Glomerular visceral epithelial cell (primary cell): Measurements from ENCODE around the gene ASAP2.

Source experiments
- DNase-seq: peaks from one replicate; pipeline ENCODE4 v3.0.0-alpha.2; 2016; ENCODE audit errors: extremely low spot score

Gene ASAP2

GRCh38 chr2:9275399-9275798 lies 68.8 kb downstream of the ASAP2 start:
- no peak for DNase-seq

DNA sequence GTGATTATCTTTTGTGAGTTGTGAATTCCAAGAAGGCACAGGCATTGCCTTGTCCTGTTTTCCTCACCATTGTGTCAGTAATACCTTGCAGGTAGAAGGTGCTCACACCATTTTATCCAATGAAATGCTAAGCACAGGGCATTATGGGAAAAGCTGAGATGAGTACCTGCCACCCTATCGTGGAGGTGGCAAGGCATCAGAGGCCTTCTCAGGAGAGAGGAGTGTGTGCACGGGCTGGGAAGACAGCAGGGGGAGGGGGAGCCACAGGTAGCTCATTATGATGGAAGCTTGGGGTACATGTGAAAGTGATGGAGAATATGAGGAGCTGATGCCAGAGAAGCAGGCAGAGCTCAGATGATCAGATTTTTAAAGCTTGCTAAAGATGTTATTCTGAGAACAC lies 69.5 kb downstream of the ASAP2 start:
- no peak for DNase-seq

DNA sequence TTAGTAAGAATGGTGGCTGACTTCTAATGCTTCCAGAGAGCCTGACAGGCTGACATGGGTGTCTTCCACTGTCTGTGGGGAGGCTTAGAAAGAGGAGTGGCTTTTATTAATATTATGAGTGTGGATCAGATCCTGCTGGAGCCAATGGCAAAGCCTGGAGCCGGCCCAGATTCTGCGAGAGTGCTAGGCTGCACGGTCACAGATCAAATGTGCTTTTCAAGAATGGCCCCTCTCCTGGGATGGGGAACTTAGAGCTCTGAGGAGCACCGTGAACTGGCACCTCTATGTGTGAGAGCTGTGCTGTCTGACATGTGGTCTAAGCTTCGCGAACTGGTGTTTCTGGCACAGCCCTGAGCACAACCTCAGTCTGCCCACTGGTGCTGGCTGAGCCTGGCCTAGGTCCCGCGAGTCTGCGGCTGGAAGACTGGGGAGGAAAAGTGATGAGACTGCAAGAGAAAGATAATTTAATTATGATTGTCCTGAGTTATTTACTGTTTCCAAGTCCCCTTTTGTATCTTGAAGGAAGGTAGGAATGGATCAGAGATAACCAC lies 70.4 kb downstream of the ASAP2 start:
- DNase-seq, result no peak

- DNase-seq, result no peak
Observed at GRCh38 chr2:9278439-9278838, 71.8 kb downstream of the ASAP2 start.

- DNase-seq, result no peak
Observed at GRCh38 chr2:9279426-9279825, 72.8 kb downstream of the ASAP2 start.

- DNase-seq, result no peak
Observed at GRCh38 chr2:9280224-9280623, 73.6 kb downstream of the ASAP2 start.

- no peak for DNase-seq
Observed at GRCh38 chr2:9281145-9281544, 74.5 kb downstream of the ASAP2 start.

GRCh38 chr2:9282128-9283112 lies 75.8 kb downstream of the ASAP2 start:
- no peak for DNase-seq

- DNase-seq, result no peak
Observed at GRCh38 chr2:9284521-9285297, 78.1 kb downstream of the ASAP2 start.

DNA sequence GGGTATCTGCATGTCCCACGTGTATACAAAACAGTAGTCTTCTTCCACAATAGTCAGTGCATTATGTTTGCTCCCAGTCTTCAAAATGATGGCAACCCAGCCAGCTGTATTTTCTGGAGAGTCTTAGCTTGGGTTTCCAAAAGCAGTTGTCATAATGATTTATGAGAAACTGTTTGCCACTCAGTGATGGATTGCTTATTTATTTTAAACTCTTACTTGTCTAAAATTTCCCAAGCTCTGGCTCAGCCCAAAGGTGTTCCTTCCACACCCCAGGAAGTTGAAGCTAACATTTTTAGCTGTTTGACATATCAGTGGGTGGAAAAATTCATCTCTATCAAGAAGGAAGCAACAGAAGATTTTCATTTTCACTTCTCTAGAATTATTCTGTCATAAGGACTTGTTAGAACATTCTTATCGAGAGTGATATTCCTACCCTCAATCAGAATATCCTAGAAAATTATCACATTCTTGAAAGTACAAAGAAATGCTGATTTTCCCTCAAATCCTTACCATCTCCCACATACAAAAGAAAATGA lies 78.8 kb downstream of the ASAP2 start:
- DNase-seq, result no peak

DNA sequence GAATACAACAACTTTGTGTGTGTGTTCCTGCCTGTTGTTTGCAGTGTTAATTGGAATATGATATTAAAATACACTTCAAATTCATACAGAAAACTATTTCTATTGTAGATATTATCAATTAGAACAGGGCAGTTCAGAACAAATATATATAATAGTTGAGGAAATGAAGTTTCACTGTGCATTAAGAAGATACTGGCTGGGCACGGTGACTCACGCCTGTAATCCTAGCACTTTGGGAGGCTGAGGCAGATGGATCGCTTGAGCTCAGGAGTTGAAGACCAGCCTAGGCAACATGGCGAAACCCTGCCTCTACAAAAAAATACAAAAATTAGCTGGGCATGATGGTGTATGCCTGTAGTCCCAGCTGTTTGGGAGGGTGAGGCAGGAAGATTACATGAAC lies 79.3 kb downstream of the ASAP2 start:
- DNase-seq, result no peak

GRCh38 chr2:9286554-9287399 lies 80.2 kb downstream of the ASAP2 start:
- DNase-seq, result peak; percentile 16

DNA sequence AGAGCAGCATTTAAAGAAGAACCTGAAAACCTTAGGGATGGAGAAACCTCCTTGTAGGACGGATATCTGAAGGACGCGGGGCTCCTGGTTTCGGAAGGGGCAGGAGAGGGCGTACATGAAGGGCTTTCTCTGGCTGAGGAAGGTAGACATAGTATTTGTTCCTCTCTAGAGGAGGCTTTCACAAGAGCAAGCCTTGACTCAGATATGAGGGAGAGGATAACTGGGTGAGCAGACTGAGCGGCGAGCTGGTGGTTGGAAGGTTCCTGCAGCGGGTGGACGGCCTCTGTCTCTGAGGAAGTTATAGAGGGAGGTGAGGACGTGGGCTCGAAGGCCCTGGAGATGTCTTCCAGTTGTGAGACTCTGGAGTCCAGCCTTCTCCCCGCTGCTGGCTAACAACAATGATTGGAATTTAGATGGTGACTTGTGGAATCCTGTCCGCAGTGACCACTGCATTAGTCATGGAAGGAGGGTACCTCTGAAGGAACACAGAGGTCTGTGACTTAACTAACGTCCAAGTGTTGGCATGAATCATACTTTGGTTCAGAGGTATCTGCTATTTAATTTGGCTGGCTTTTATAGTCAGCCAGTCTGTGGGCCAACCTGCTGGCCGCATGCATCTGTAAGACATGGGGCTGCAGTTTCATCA lies 80.9 kb downstream of the ASAP2 start:
- peak; percentile 98 for DNase-seq

DNA sequence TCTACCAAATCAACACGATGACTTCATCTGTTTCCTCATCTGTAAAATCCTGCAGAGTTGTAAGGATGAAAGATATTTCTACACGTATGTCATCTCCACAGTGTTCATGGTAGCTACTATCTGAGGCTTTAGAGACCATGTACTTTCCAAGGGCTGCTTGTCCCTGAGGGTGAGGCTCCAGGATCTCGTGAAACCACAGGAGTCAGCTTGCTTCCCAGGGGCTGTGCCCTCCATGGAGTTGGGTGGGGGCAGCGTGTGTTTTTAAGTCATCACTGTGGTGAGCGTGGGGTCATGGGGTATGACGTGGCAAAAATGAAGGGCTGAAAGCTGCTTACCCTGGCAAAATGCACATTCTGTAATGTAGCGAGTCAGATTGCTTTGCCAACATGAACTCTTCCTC lies 81.6 kb downstream of the ASAP2 start:
- DNase-seq, result peak; percentile 95

- DNase-seq, result peak; percentile 37
Observed at GRCh38 chr2:9288681-9289338, 82.2 kb downstream of the ASAP2 start.

DNA sequence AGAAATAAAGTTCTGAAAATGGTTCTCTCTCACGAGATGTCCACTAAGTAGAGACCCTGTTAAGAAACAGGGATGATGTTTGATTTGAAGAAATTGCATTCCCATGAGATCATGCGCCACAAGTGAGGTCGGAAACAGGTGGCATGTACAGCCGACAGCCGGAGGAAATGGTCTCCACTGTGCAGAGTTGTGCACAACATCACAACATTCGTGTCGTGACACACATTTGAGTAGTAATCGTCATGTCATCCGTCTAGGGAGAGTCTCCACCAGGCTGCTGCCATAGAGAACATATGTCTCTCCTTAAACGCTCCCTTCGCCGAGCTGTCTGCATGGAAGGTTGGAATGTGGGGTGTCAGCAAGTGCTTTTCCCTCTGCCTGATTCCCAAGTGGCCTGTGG lies 84.7 kb downstream of the ASAP2 start:
- DNase-seq, result peak; percentile 37

- DNase-seq, result no peak
Observed at GRCh38 chr2:9291866-9292265, 85.3 kb downstream of the ASAP2 start.

- DNase-seq, result no peak
Observed at GRCh38 chr2:9292426-9292825, 85.8 kb downstream of the ASAP2 start.

DNA sequence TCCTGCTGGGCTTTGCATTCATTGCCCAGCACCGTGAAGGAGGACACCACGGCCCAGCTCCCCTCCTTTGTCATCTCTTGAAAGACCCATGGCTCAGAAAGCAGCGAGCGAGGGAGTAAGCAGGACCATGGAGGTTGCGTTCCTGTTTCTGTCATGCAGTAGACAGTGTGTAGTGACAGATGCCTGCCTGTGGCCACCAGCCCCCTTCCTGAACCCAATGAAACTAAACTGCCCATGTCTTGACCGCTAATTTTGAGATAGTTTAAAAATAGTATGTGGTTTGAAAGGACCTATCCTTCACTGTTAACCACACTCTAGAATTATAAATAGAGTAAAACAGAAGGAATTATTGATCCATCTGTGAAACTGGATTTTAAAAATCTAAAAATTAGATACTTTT lies 88.2 kb downstream of the ASAP2 start:
- no peak for DNase-seq

DNA sequence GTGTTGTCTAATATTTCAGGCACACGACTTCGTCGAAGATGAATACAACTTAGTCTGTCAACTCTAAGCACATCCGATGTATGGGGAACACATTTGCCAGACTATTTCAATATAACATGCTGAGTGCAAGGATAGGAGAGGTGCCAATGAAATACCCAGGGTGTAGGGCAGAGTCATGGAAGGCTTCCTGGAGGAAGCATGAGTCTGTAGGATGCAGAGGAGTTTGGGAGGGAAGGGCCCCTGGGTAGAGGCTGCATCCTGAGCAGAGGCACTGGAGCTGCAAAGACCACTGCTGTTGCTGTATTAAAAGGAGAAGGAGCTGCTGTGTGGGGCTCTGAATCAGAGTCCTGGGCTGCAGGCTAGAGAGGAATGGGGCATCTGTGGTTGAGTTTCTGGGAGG lies 89.9 kb downstream of the ASAP2 start:
- no peak for DNase-seq
